Esophagus muscularis mucosa (tissue), 4 donors: ENCODE data around the gene EHD1. TPM values are rescaled to one million over a fixed set of nuclear protein-coding genes. Genes with fewer than 3 reads are reported as not detected.

Experiments used
- DNase-seq: peaks from one replicate; pipeline ENCODE4 v3.0.0-alpha.2; 2017; ENCODE audit errors: extremely low spot score
- H3K27ac ChIP-seq, 4 donors: fragments of 200-600 bp; sonication (generic); replicated peaks in 1 of 4; 1 replicate in 3 of 4; 2 replicates in 1 of 4; pipeline ENCODE4 v1.5.1; 2016 to 2019; ENCODE audit warnings: mild to moderate bottlenecking in 1 of 4
- H3K27me3 ChIP-seq, 4 donors: fragments of 200-600 bp; sonication (generic); one replicate each; pipeline versions ENCODE4 v1.5.1 to v1.6.0; 2016 to 2019
- H3K36me3 ChIP-seq, 4 donors: fragments of 200-600 bp; sonication (generic); one replicate each; pipeline ENCODE4 v1.5.1; 2016 to 2019
- H3K4me1 ChIP-seq, 4 donors: fragments of 200-600 bp; sonication (generic); one replicate each; pipeline ENCODE4 v1.5.1; 2016 to 2019
- H3K4me3 ChIP-seq, 4 donors: fragments of 200-600 bp; sonication (generic); 1 replicate in 2 of 4; 2 replicates in 2 of 4; pipeline ENCODE4 v1.5.1; 2016 to 2019; ENCODE audit warnings: mild to moderate bottlenecking in 4 of 4, moderate library complexity in 1 of 4
- H3K9me3 ChIP-seq, 4 donors: fragments of 200-600 bp; sonication (generic); 1 replicate in 3 of 4; 2 replicates in 1 of 4; pipeline ENCODE4 v1.5.1; 2016 to 2019
- CTCF ChIP-seq, 3 experiments: fragments of 200-600 bp in 2 of 3; fragments of 450-650 bp in 1 of 3; sonication (generic) in 2 of 3; IDR thresholded peaks; one replicate each; pipeline ENCODE4 v1.5.1; 2017 to 2019; ENCODE audit warnings: antibody characterized with exemption in 3 of 3, mild to moderate bottlenecking in 2 of 3, moderate library complexity in 1 of 3
- EP300 ChIP-seq: sonication (generic); formaldehyde crosslinking; IDR thresholded peaks from one replicate; pipeline ENCODE4 v1.6.1; 2017; ENCODE audit warnings: antibody characterized with exemption
- POLR2A ChIP-seq: fragments of 450-650 bp; IDR thresholded peaks from one replicate; pipeline ENCODE4 v1.6.1; 2017; ENCODE audit warnings: antibody characterized with exemption, moderate library complexity, mild to moderate bottlenecking, low read depth
- POLR2AphosphoS5 ChIP-seq, 2 donors: sonication (generic); formaldehyde crosslinking; IDR thresholded peaks; one replicate each; pipeline ENCODE4 v1.6.1; 2017; ENCODE audit warnings: antibody characterized with exemption in 2 of 2
- WGBS: methylation state at CpG from one replicate; pipeline ENCODE4 v1.1.5; 2018; 5-methylcytosine and 5-hydroxymethylcytosine counted together
- intact Hi-C: fragments of 100-400 bp; cut with DNase I; formaldehyde crosslinking; loops from one replicate; pipeline ENCODE4 v1.15.1; 2023
- total RNA-seq, 4 donors: library from RNA; depleted of rRNA; stranded (reverse); fragments of >200 nt; gene quantifications; one replicate each; pipeline versions ENCODE4 v1.1.0 to v1.2.1, GENCODE V29; 2016

Gene EHD1
- total RNA-seq, 4 donors from 2014 or later = 57.0 to 193 (median 104) TPM

DNA sequence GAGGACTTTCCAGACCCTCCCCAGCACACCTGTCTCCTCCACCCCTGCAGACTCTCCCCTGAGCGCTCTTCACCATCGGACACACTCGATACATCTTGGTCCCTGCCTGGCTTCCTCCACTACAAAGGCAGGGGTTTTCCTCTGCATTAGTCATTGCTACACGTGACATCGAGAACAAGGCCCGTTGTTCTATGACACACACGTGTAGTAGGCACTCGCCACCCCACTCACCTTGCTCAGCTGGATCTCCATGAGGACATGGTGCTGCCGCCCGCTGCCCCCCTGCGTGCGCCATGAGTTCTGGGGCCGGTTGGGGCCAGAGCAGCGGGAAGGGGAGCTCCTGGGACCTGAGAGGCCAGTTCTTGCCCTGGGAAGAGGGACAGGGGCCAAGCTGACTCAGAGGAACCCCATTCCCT is 21.9 kb upstream of the EHD1 start:
- WGBS = 87% methylated on average over 14 of the region's 14 CpGs
- Histone ChIP-seq H3K27ac (no peak overlapping the region), H3K9me3 (no peaks in the 10 kb centered on the region), H3K36me3 (peaks cover 46 to 99% (median 94%) of the 10 kb centered on the region in 4 donors), H3K27me3 (no peaks in the 10 kb centered on the region), H3K4me1 (no peaks in the 10 kb centered on the region), H3K4me3 (no peak overlapping the region)
- intact Hi-C loops = no loop called here
- DNase-seq = no peak
- TF ChIP-seq POLR2AphosphoS5 (IDR thresholded peaks at IDR 0.05) = no peak
- TF ChIP-seq CTCF (IDR thresholded peaks at IDR 0.05) = no peak
- no peak for TF ChIP-seq POLR2A
- TF ChIP-seq EP300 = no peak

GRCh38 chr11:64898541-64898940 is 20.1 kb upstream of the EHD1 start:
- DNase-seq = no peak
- TF ChIP-seq EP300 = no peak
- no peak for TF ChIP-seq POLR2AphosphoS5 (IDR thresholded peaks at IDR 0.05)
- TF ChIP-seq POLR2A = no peak
- no peak for TF ChIP-seq CTCF (IDR thresholded peaks at IDR 0.05)
- intact Hi-C loops = loop anchor here (10.0 kb wide), 1 partner anchor 114 kb away; no protein-coding TSS in a partner anchor
- Histone ChIP-seq H3K9me3 (no peaks in the 10 kb centered on the region), H3K4me1 (peaks cover 9 to 13% (median 12%) of the 10 kb centered on the region in 4 donors), H3K36me3 (peaks cover 40 to 92% (median 87%) of the 10 kb centered on the region in 4 donors), H3K27ac (no peak overlapping the region), H3K4me3 (no peak overlapping the region), H3K27me3 (no peaks in the 10 kb centered on the region)
- 94% methylated on average over 15 of the region's 19 CpGs for WGBS

GRCh38 chr11:64898076-64898445 is 19.6 kb upstream of the EHD1 start:
- Histone ChIP-seq H3K36me3 (peaks cover 40 to 87% (median 82%) of the 10 kb centered on the region in 4 donors), H3K27ac (no peak overlapping the region)

DNA sequence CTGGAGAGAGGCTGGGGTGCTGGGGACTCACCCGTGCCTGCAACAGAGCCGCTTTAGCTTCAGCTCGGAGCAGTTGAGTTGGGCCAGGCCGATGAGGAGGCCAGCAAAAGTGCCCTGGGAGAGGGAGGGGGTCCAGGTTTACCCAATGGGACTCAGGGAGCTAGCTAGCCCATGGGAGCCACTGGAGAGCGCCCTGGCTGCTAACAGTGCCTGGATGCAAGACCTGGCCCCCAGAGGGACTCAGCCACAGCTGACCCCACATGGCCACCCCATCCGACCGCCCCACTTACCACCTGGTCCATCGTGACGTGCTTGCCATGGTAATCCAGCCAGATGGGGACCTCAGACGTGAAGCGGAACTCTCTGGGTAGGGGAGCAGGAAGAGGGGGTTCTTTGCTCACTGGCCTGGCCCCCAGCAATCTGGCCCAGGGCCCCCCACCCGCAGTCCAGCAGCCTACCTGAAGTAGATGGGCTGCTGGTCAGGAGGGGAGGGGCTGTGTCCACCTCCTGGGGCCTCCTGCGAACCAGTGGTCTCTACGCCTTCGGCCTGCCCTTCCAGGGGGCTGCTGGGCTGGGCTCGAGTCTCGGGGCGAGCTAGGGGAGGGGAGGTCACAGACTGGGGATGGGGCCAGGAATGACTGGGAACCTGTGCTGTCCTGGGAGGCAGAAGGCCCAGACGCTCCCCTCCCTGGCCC is 19.1 kb upstream of the EHD1 start:
- intact Hi-C loops = loop anchor here (10.0 kb wide), 1 partner anchor 113 kb away; no protein-coding TSS in a partner anchor
- no peaks in the 10 kb centered on the region for H3K27me3 ChIP-seq
- TF ChIP-seq CTCF (IDR thresholded peaks at IDR 0.05) (no peak), EP300 (no peak), POLR2A (no peak), POLR2AphosphoS5 (IDR thresholded peaks at IDR 0.05) (no peak)
- H3K4me3 ChIP-seq = no peak overlapping the region
- no peak overlapping the region for H3K27ac ChIP-seq
- H3K36me3 ChIP-seq = peaks cover 35 to 82% (median 77%) of the 10 kb centered on the region in 4 donors
- H3K9me3 ChIP-seq = no peaks in the 10 kb centered on the region
- DNase-seq = no peak
- peaks cover 11 to 20% (median 16%) of the 10 kb centered on the region in 4 donors for H3K4me1 ChIP-seq
- 89% methylated on average over 11 of the region's 19 CpGs for WGBS

More at GRCh38 chr11:64898076-64898445, 19.6 kb upstream of the EHD1 start:
- TF ChIP-seq POLR2A (no peak), EP300 (no peak), CTCF (IDR thresholded peaks at IDR 0.05) (no peak), POLR2AphosphoS5 (IDR thresholded peaks at IDR 0.05) (no peak)
- Histone ChIP-seq H3K4me1 (peaks cover 11 to 15% (median 14%) of the 10 kb centered on the region in 4 donors), H3K27me3 (no peaks in the 10 kb centered on the region), H3K4me3 (no peak overlapping the region), H3K9me3 (no peaks in the 10 kb centered on the region)
- no peak for DNase-seq
- whole genome bisulfite sequencing = 96% methylated on average over 6 of the region's 9 CpGs
- intact Hi-C loops = loop anchor here (10.0 kb wide), 1 partner anchor 113 kb away; no protein-coding TSS in a partner anchor
